Right lobe of liver (tissue), 4 donors: ENCODE data around the gene CC2D2A.

Experiments used
- POLR2A ChIP-seq: fragments of 450-650 bp; IDR thresholded peaks from one replicate; pipeline ENCODE4 v1.6.1; 2017; ENCODE audit warnings: antibody characterized with exemption, mild to moderate bottlenecking
- TF ChIP-seq, protein P1 (sequence below), 4 donors: fragments of 200-600 bp in 3 of 4; fragments of 450-650 bp in 1 of 4; IDR thresholded peaks; one replicate each; pipeline versions ENCODE4 v1.5.1 to v1.8.0; 2016 to 2022; ENCODE audit warnings: antibody characterized with exemption in 4 of 4, mild to moderate bottlenecking in 2 of 4
- donor health status: DM: no; HTN: no; CAD: no.
- donor health status: DM: no; HTN: no; CAD: no.
- donor health status: DM: no; HTN: yes; CAD: no.

DNA sequence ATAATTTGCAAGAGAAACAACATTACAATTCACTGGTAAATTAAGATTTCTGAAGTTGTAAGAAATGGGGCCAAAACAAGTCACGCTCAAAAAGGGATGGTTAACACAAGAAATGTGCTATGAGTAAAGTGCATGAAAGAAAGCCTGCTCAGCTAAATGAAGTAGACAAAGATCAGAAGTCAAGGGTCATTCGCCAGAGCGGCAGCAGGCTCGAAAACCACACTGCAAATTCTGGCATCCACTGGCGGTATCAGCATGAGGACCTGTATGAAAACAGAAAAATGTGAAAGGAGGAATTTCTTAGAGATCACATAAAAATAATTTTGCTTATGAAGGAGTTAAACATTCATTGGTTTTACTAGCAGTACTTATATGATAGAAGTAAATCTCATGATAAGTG, 135.9 kb downstream of the CC2D2A start:
- TF ChIP-seq, protein P1, sequence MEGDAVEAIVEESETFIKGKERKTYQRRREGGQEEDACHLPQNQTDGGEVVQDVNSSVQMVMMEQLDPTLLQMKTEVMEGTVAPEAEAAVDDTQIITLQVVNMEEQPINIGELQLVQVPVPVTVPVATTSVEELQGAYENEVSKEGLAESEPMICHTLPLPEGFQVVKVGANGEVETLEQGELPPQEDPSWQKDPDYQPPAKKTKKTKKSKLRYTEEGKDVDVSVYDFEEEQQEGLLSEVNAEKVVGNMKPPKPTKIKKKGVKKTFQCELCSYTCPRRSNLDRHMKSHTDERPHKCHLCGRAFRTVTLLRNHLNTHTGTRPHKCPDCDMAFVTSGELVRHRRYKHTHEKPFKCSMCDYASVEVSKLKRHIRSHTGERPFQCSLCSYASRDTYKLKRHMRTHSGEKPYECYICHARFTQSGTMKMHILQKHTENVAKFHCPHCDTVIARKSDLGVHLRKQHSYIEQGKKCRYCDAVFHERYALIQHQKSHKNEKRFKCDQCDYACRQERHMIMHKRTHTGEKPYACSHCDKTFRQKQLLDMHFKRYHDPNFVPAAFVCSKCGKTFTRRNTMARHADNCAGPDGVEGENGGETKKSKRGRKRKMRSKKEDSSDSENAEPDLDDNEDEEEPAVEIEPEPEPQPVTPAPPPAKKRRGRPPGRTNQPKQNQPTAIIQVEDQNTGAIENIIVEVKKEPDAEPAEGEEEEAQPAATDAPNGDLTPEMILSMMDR (IDR thresholded peaks at IDR 0.05) = no peak
- TF ChIP-seq POLR2A = no peak
